Panc1 (cell line): Measurements from ENCODE around the gene GNS. TPM values are rescaled to one million over a fixed set of nuclear protein-coding genes. Genes with fewer than 3 reads are reported as not detected.

ENCODE experiments used
- ATAC-seq: fragments of 200-7000 bp; cut with Tn5 transposase; 2 replicates; pipeline ENCODE4 v1.9.1; 2020; ENCODE audit warnings: mild to moderate bottlenecking, moderate library complexity
- BruUV-seq: library from RNA; stranded (reverse); fragments of 400-500 nt; replicated peaks from 2 replicates; lab custom pipeline; 2021; lab: Mats Ljungman, UMichigan
- CTCF ChIA-PET: fragments of 300-600 bp; sonication (Branson Sonifier 250); formaldehyde crosslinking; loops from one replicate; lab custom pipeline; 2022; ENCODE audit warnings: antibody characterized with exemption; lab: Charles Lee
- POLR2A ChIA-PET: fragments of 300-600 bp; sonication (Branson Sonifier 250); formaldehyde crosslinking; loops from one replicate; lab custom pipeline; 2022; ENCODE audit warnings: antibody characterized with exemption; lab: Charles Lee
- DNase-seq: peaks from one replicate; pipeline ENCODE4 v3.0.0-alpha.2; 2010; ENCODE audit warnings: low read depth, low spot score
- H3K27ac ChIP-seq: 2 replicates; pipeline ENCODE4 v1.5.1; 2011; ENCODE audit warnings: mild to moderate bottlenecking, low read length, inconsistent platforms
- H3K27me3 ChIP-seq: fragments of 200-500 bp; sonication (Bioruptor generic); 2 replicates; pipeline ENCODE4 v1.6.0; 2014; ENCODE audit warnings: low read length, inconsistent platforms; ENCODE audit not compliant: control insufficient read depth, insufficient read depth
- H3K36me3 ChIP-seq: fragments of 200-500 bp; sonication (Bioruptor generic); 2 replicates; pipeline ENCODE4 v1.5.1; 2014; ENCODE audit warnings: inconsistent platforms, mild to moderate bottlenecking, low read length, moderate library complexity; ENCODE audit not compliant: control insufficient read depth, insufficient read depth
- H3K4me1 ChIP-seq: 2 replicates; pipeline ENCODE4 v1.5.1; 2011; ENCODE audit warnings: inconsistent platforms, mild to moderate bottlenecking, low read length, moderate library complexity; ENCODE audit not compliant: control insufficient read depth, insufficient read depth
- H3K4me3 ChIP-seq, 2 experiments: 2 replicates each; pipeline ENCODE4 v1.5.1; 2011 to 2012; ENCODE audit warnings: low read depth in 2 of 2, low read length in 2 of 2, mild to moderate bottlenecking in 2 of 2, inconsistent platforms in 1 of 2, moderate library complexity in 1 of 2
- H3K9me3 ChIP-seq: fragments of 200-500 bp; sonication (Bioruptor generic); 2 replicates; pipeline ENCODE4 v1.5.1; 2014; ENCODE audit warnings: low read depth, mild to moderate bottlenecking, inconsistent platforms, low read length, moderate library complexity; ENCODE audit not compliant: control insufficient read depth, insufficient read depth
- POLR2AphosphoS5 ChIP-seq: IDR thresholded peaks from 2 replicates; pipeline ENCODE4 v1.6.1; 2012; ENCODE audit warnings: mild to moderate bottlenecking, low read depth, low read length, moderate library complexity
- SIN3A ChIP-seq: IDR thresholded peaks from 2 replicates; pipeline ENCODE4 v1.6.1; 2012; ENCODE audit warnings: low read depth, mild to moderate bottlenecking, low read length, moderate library complexity, borderline replicate concordance; ENCODE audit not compliant: insufficient read depth
- TCF7L2 ChIP-seq: IDR thresholded peaks from 2 replicates; pipeline ENCODE4 v1.6.1; 2011; ENCODE audit warnings: mild to moderate bottlenecking, low read depth, low read length, inconsistent platforms
- in situ Hi-C: cut with HindIII; loops from 2 replicates; pipeline ENCODE4 v1.10.0; 2016; ENCODE audit warnings: low sequenced_read_pairs, low pct_unique_long_range_greater_than_20kb
- intact Hi-C: fragments of 100-400 bp; cut with micrococcal nuclease; formaldehyde crosslinking; loops from one replicate; pipeline ENCODE4 v1.10.0; 2022; ENCODE audit not compliant: unreplicated experiment
- total RNA-seq: library from RNA; stranded (reverse); gene quantifications from one replicate; pipeline ENCODE4 v1.2.1, GENCODE V29; 2021; ENCODE audit not compliant: unreplicated experiment
- TF ChIP-seq, protein P1 (sequence below), 2 experiments: IDR thresholded peaks; 2 replicates each; pipeline ENCODE4 v1.6.1; 2011 to 2012; ENCODE audit warnings: low read depth in 2 of 2, control low read depth in 1 of 2, low read length in 1 of 2, mild to moderate bottlenecking in 1 of 2, moderate library complexity in 1 of 2; ENCODE audit not compliant: insufficient read depth in 1 of 2
- TF ChIP-seq, protein P2 (sequence below): fragments of 450-650 bp; IDR thresholded peaks from 2 replicates; pipeline ENCODE4 v1.5.1; 2017; ENCODE audit warnings: mild to moderate bottlenecking

GNS gene
- total RNA-seq, 1 experiment from 2014 or later, result 117 TPM

DNA sequence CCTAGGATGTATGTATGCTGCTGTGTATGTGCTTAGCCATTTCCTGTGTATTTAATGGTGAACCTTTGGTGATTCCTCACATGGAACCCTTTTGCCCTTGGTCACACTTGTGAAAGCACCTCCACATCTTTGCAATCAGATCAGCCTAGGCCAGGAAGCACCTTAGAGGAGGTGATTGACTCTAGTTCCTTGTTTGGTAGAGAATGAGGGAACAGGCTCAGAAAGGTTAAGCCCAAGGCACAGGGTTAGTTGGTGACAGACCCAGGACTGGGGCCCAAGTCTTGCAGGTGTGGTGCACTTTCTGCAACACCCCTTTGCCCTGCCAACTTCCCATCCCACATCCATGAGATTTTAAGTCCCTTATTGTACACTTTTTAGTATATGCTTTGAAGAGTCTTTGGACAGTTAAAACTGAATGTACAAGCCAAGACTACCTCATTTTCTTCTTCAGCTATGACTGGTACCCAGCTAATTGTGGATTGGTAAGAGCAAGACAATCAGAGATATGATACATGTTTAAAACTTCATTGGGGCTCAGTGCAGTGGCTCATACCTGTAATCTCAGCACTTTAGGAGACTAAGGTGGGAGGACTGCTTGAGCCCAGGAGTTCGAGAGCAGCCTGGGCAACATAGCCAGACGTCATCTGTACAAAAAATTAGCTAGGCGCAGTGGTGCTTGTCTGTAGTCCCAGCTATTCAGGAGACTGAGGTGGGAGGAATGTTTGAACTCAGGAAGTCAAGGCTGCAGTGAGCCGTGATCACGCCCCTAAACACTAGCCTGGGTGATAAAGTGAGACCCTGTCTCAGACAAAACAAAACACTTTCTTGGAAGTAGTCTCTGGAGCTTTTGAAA is 77.8 kb downstream of the GNS start:
- Histone ChIP-seq H3K27me3 (no peaks in the 10 kb centered on the region), H3K36me3 (no peaks in the 10 kb centered on the region), H3K9me3 (no peaks in the 10 kb centered on the region), H3K4me1 (peaks cover 57% of the 10 kb centered on the region), H3K27ac (peak overlapping the region; percentile 68), H3K4me3 (no peak overlapping the region)
- no TSS peak for BruUV-seq
- intact Hi-C loops (no loop called here), in situ Hi-C loops (no loop called here)
- ChIA-PET CTCF (no interaction called here), POLR2A (no interaction called here)
- DNase-seq, result no peak
- TF ChIP-seq, protein P1, sequence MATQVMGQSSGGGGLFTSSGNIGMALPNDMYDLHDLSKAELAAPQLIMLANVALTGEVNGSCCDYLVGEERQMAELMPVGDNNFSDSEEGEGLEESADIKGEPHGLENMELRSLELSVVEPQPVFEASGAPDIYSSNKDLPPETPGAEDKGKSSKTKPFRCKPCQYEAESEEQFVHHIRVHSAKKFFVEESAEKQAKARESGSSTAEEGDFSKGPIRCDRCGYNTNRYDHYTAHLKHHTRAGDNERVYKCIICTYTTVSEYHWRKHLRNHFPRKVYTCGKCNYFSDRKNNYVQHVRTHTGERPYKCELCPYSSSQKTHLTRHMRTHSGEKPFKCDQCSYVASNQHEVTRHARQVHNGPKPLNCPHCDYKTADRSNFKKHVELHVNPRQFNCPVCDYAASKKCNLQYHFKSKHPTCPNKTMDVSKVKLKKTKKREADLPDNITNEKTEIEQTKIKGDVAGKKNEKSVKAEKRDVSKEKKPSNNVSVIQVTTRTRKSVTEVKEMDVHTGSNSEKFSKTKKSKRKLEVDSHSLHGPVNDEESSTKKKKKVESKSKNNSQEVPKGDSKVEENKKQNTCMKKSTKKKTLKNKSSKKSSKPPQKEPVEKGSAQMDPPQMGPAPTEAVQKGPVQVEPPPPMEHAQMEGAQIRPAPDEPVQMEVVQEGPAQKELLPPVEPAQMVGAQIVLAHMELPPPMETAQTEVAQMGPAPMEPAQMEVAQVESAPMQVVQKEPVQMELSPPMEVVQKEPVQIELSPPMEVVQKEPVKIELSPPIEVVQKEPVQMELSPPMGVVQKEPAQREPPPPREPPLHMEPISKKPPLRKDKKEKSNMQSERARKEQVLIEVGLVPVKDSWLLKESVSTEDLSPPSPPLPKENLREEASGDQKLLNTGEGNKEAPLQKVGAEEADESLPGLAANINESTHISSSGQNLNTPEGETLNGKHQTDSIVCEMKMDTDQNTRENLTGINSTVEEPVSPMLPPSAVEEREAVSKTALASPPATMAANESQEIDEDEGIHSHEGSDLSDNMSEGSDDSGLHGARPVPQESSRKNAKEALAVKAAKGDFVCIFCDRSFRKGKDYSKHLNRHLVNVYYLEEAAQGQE (IDR thresholded peaks at IDR 0.05; ENCODE audit: insufficient read depth in 1 of 2, low read depth in 2 of 2, low read length in 1 of 2), result no peak
- no peak for TF ChIP-seq TCF7L2
- TF ChIP-seq, protein P2, sequence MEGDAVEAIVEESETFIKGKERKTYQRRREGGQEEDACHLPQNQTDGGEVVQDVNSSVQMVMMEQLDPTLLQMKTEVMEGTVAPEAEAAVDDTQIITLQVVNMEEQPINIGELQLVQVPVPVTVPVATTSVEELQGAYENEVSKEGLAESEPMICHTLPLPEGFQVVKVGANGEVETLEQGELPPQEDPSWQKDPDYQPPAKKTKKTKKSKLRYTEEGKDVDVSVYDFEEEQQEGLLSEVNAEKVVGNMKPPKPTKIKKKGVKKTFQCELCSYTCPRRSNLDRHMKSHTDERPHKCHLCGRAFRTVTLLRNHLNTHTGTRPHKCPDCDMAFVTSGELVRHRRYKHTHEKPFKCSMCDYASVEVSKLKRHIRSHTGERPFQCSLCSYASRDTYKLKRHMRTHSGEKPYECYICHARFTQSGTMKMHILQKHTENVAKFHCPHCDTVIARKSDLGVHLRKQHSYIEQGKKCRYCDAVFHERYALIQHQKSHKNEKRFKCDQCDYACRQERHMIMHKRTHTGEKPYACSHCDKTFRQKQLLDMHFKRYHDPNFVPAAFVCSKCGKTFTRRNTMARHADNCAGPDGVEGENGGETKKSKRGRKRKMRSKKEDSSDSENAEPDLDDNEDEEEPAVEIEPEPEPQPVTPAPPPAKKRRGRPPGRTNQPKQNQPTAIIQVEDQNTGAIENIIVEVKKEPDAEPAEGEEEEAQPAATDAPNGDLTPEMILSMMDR, result no peak
- TF ChIP-seq POLR2AphosphoS5, result no peak
- TF ChIP-seq SIN3A, result no peak
- ATAC-seq, result no peak

DNA sequence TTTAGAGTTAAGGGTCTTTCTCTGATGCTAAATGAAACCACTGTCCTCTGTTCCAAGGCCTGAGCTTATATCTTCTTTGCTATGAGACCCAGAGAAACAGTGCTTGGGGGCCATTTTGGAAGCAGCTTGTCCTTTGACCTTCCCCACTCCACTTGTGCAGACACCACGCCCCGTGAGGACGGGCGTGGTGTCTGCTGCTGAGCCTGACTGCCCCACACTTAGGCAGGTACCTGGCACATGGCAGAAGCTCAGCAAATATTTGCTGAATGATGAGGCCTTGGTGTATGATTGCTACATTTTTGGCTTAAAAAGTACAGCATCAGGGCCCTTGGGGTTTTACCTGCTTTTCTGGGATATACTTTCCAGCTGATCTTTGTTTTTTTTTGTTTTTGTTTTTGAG is 79.0 kb downstream of the GNS start:
- Histone ChIP-seq H3K4me1 (peaks cover 66% of the 10 kb centered on the region), H3K27me3 (no peaks in the 10 kb centered on the region), H3K27ac (peak overlapping the region; percentile 71), H3K4me3 (peak overlapping the region; percentile 8 to 43), H3K36me3 (no peaks in the 10 kb centered on the region), H3K9me3 (no peaks in the 10 kb centered on the region)
- CTCF ChIA-PET, result interaction anchor here (0.9 kb wide), 1 partner anchor 131 kb away, joined by 3 read pairs; no protein-coding TSS in a partner anchor
- peak; percentile 27; the same call in 1 of the 2 replicates for ATAC-seq
- TF ChIP-seq POLR2AphosphoS5 (no peak), TCF7L2 (no peak), SIN3A (no peak)
- TF ChIP-seq, protein P2, result no peak
- TF ChIP-seq, protein P1 (IDR thresholded peaks at IDR 0.05; ENCODE audit: insufficient read depth in 1 of 2, low read depth in 2 of 2, low read length in 1 of 2), result no peak
- intact Hi-C loops, result no loop called here
- BruUV-seq, result no TSS peak
- POLR2A ChIA-PET, result interaction anchor here (0.6 kb wide), 1 partner anchor 12 kb away, joined by 3 read pairs; no protein-coding TSS in a partner anchor
- no peak for DNase-seq
- in situ Hi-C loops, result no loop called here
